Measurements from ENCODE around the gene DENND1B. TPM values are rescaled to one million over a fixed set of nuclear protein-coding genes. Genes with fewer than 3 reads are reported as not detected.

The DENND1B gene
- total and polyA plus RNA-seq, 9 of the 15 experiments (the other 6 are each of a cell fraction or from before 2014, with no cell fraction given) = 2.1 to 12.1 (median 7.5) TPM

GRCh38 chr1:197680311-197680710 lies 95.0 kb downstream of the DENND1B start:
- WGBS (ENCODE audit: insufficient coverage, low coverage, missing lambda C conversion rate) = 93% methylated on average over 1 of the region's 1 CpG
- in situ Hi-C loops (cut with MboI) = no loop called here

More at GRCh38 chr1:197680311-197680710, 95.0 kb downstream of the DENND1B start:
- Histone ChIP-seq H3K36me3 (ENCODE audit: control insufficient read depth, insufficient read depth, low read length) (no peaks in the 10 kb centered on the region), H3K9me1 (ENCODE audit: control insufficient read depth, insufficient read depth, low read length) (no peaks in the 10 kb centered on the region), H3K79me2 (ENCODE audit: control insufficient read depth, insufficient read depth, low read length) (0 out of 3 replicates have a peak, but pooled peaks cover 1% of the 10 kb centered on the region), H3K27ac (ENCODE audit: extremely low read depth, low read depth, low read length) (no peak overlapping the region), H2AFZ (ENCODE audit: low read depth, low read length) (no peak overlapping the region), H3K9me3 (replicated peaks; ENCODE audit: control insufficient read depth, insufficient read depth, low read depth, low read length) (no peaks in the 10 kb centered on the region), H3K4me1 (replicated peaks in 1 of 2; ENCODE audit: control insufficient read depth in 2 of 2, insufficient read depth in 2 of 2, low read length in 2 of 2) (peaks cover 0 to 13% of the 10 kb centered on the region in 2 experiments; a peak in 2 of 5 replicates), H3K27me3 (ENCODE audit: control insufficient read depth in 2 of 2, insufficient read depth in 2 of 2, low read length in 2 of 2) (no peaks in the 10 kb centered on the region), H4K20me1 (replicated peaks; ENCODE audit: control insufficient read depth, insufficient read depth, low read length) (no peaks in the 10 kb centered on the region), H3K4me3 (no peak overlapping the region), H3K4me2 (ENCODE audit: insufficient read depth, low read length) (no peak overlapping the region), H3K9ac (ENCODE audit: insufficient read depth in 1 of 2, low read depth in 2 of 2, low read length in 2 of 2) (no peak overlapping the region)
- POLR2A ChIA-PET = no interaction called here
- CTCF ChIA-PET (ENCODE audit: low intra/inter-chr PET ratio) = no interaction called here
- no peak for TF ChIP-seq RFX7 (CRISPR knock-in tag; IDR thresholded peaks at IDR 0.05)
- no peak for TF ChIP-seq ZBTB11 (CRISPR knock-in tag; IDR thresholded peaks at IDR 0.05)
- TF ChIP-seq ZNF354B (CRISPR knock-in tag; IDR thresholded peaks at IDR 0.05) = no peak
- TF ChIP-seq POLR2H (tag; IDR thresholded peaks at IDR 0.05; ENCODE audit: low read depth) = no peak
- no peak for TF ChIP-seq ZBTB33 (CRISPR knock-in tag; IDR thresholded peaks at IDR 0.05)
- no peak for TF ChIP-seq ZNF324 (CRISPR knock-in tag; IDR thresholded peaks at IDR 0.05)
- BruUV-seq (replicated peaks) = no TSS peak
- ATAC-seq (no peak), DNase-seq (ENCODE audit: extremely low read depth in 1 of 4, low spot score in 3 of 4) (no peak), FAIRE-seq (no peak)
- intact Hi-C loops (cut with micrococcal nuclease) = no loop called here
